H9 (cell line): ENCODE data around the gene PROSER3. TPM values are rescaled to one million over a fixed set of nuclear protein-coding genes. Genes with fewer than 3 reads are reported as not detected.
A peak's percentile ranks its signal among the peaks of the same experiment; 100 is the strongest.

Experiments used
- DNase-seq: peaks from one replicate; pipeline ENCODE4 v3.0.0-alpha.2; 2017
- H2AFZ ChIP-seq: one replicate; pipeline ENCODE4 v1.6.1; 2013; ENCODE audit warnings: mild to moderate bottlenecking, low read length, control low read depth, moderate library complexity
- H2AK5ac ChIP-seq: 2 replicates; pipeline ENCODE4 v1.6.1; 2013; ENCODE audit warnings: low read length, control low read depth, mixed read lengths; ENCODE audit not compliant: insufficient read length
- H2BK120ac ChIP-seq: one replicate; pipeline ENCODE4 v1.6.1; 2013; ENCODE audit warnings: low read depth, mild to moderate bottlenecking, low read length, control low read depth, inconsistent platforms; ENCODE audit not compliant: poor library complexity, severe bottlenecking
- H2BK12ac ChIP-seq: 2 replicates; pipeline ENCODE4 v1.6.1; 2013; ENCODE audit warnings: low read length, control low read depth, mixed read lengths, low read depth; ENCODE audit not compliant: insufficient read length
- H2BK15ac ChIP-seq: 2 replicates; pipeline ENCODE4 v1.6.1; 2013; ENCODE audit warnings: low read depth, low read length, control low read depth
- H2BK20ac ChIP-seq: one replicate; pipeline ENCODE4 v1.6.1; 2013; ENCODE audit warnings: low read depth, mild to moderate bottlenecking, low read length, control low read depth, inconsistent platforms; ENCODE audit not compliant: poor library complexity, severe bottlenecking
- H2BK5ac ChIP-seq: 2 replicates; pipeline ENCODE4 v1.6.1; 2013; ENCODE audit warnings: low read length, control low read depth, mixed read lengths; ENCODE audit not compliant: insufficient read length
- H3K14ac ChIP-seq: 2 replicates; pipeline ENCODE4 v1.6.1; 2013; ENCODE audit warnings: low read length, control low read depth; ENCODE audit not compliant: insufficient read depth
- H3K18ac ChIP-seq: 2 replicates; pipeline ENCODE4 v1.6.1; 2013; ENCODE audit warnings: low read depth, mild to moderate bottlenecking, mixed read lengths, low read length, control low read depth; ENCODE audit not compliant: insufficient read length
- H3K23ac ChIP-seq: 2 replicates; pipeline ENCODE4 v1.6.1; 2013; ENCODE audit warnings: low read length, control low read depth, mixed read lengths, low read depth; ENCODE audit not compliant: insufficient read length
- H3K23me2 ChIP-seq: 2 replicates; pipeline ENCODE4 v1.6.1; 2013; ENCODE audit warnings: low read depth, mild to moderate bottlenecking, mixed read lengths, low read length, control low read depth; ENCODE audit not compliant: insufficient read length, poor library complexity, severe bottlenecking
- H3K27ac ChIP-seq: 2 replicates; pipeline ENCODE4 v1.5.1; 2013; ENCODE audit warnings: low read length, control low read depth, mixed read lengths, low read depth; ENCODE audit not compliant: insufficient read length
- H3K27me3 ChIP-seq: 2 replicates; pipeline ENCODE4 v1.6.1; 2013; ENCODE audit warnings: low read length, control low read depth, inconsistent platforms; ENCODE audit not compliant: insufficient read depth
- H3K4ac ChIP-seq: 2 replicates; pipeline ENCODE4 v1.6.1; 2013; ENCODE audit warnings: low read depth, mild to moderate bottlenecking, control low read depth, inconsistent platforms, low read length, moderate library complexity
- H3K4me1 ChIP-seq: 2 replicates; pipeline ENCODE4 v1.6.1; 2013; ENCODE audit warnings: low read length, control low read depth, inconsistent platforms; ENCODE audit not compliant: insufficient read depth
- H3K4me2 ChIP-seq: 2 replicates; pipeline ENCODE4 v1.6.1; 2013; ENCODE audit warnings: low read length, control low read depth, mixed read lengths; ENCODE audit not compliant: insufficient read length, insufficient read depth
- H3K56ac ChIP-seq: 2 replicates; pipeline ENCODE4 v1.6.1; 2013; ENCODE audit warnings: low read depth, mild to moderate bottlenecking, mixed read lengths, low read length, control low read depth; ENCODE audit not compliant: insufficient read length
- H3K79me1 ChIP-seq: 2 replicates; pipeline ENCODE4 v1.6.1; 2013; ENCODE audit warnings: low read depth, mild to moderate bottlenecking, moderate library complexity, low read length, control low read depth, inconsistent platforms; ENCODE audit not compliant: insufficient read depth, poor library complexity, severe bottlenecking
- H3K79me2 ChIP-seq: 2 replicates; pipeline ENCODE4 v1.6.1; 2013; ENCODE audit warnings: low read length, control low read depth, inconsistent platforms; ENCODE audit not compliant: insufficient read depth
- H3K9ac ChIP-seq: 2 replicates; pipeline ENCODE4 v1.6.1; 2013; ENCODE audit warnings: low read length, control low read depth, mixed read lengths; ENCODE audit not compliant: insufficient read length; ENCODE audit errors: extremely low read depth
- H3K9me3 ChIP-seq: one replicate; pipeline ENCODE4 v1.6.1; 2013; ENCODE audit warnings: low read depth, low read length, inconsistent platforms; ENCODE audit not compliant: control insufficient read depth
- H3T11ph ChIP-seq: one replicate; pipeline ENCODE4 v1.6.1; 2013; ENCODE audit warnings: mild to moderate bottlenecking, low read length, control low read depth, inconsistent platforms
- H4K20me1 ChIP-seq: one replicate; pipeline ENCODE4 v1.6.1; 2013; ENCODE audit not compliant: control insufficient read depth, insufficient read length, insufficient read depth
- H4K5ac ChIP-seq: 2 replicates; pipeline ENCODE4 v1.6.1; 2013; ENCODE audit warnings: low read depth, mild to moderate bottlenecking, mixed read lengths, low read length, control low read depth; ENCODE audit not compliant: insufficient read length
- H4K8ac ChIP-seq: replicated peaks from 2 replicates; pipeline ENCODE4 v1.6.1; 2013; ENCODE audit warnings: low read length, control low read depth, mixed read lengths, low read depth; ENCODE audit not compliant: insufficient read length
- H4K91ac ChIP-seq: 2 replicates; pipeline ENCODE4 v1.6.1; 2013; ENCODE audit warnings: low read depth, mild to moderate bottlenecking, moderate library complexity, mixed read lengths, low read length, control low read depth; ENCODE audit not compliant: insufficient read length
- H3K27ac Mint-ChIP-seq, 3 experiments: 2 replicates in 2 of 3; 3 replicates in 1 of 3; pipeline ENCODE4 v1.8.0; 2020 to 2021; ENCODE audit warnings: mixed read lengths in 3 of 3, mild to moderate bottlenecking in 1 of 3, moderate library complexity in 1 of 3
- H3K27me3 Mint-ChIP-seq: 2 replicates; pipeline ENCODE4 v1.8.0; 2021; ENCODE audit warnings: low read depth, mild to moderate bottlenecking, moderate library complexity, mixed read lengths
- H3K36me3 Mint-ChIP-seq, 3 experiments: 2 replicates in 2 of 3; 3 replicates in 1 of 3; pipeline ENCODE4 v1.8.0; 2020 to 2021; ENCODE audit warnings: low read depth in 3 of 3, mixed read lengths in 3 of 3; ENCODE audit not compliant: insufficient read depth in 1 of 3
- H3K4me1 Mint-ChIP-seq, 2 experiments: 2 replicates each; pipeline ENCODE4 v1.8.0; 2020; ENCODE audit warnings: mixed read lengths in 2 of 2
- H3K4me3 Mint-ChIP-seq, 2 experiments: 2 replicates in 1 of 2; 3 replicates in 1 of 2; pipeline ENCODE4 v1.8.0; 2020 to 2021; ENCODE audit warnings: mild to moderate bottlenecking in 2 of 2, mixed read lengths in 2 of 2, moderate library complexity in 1 of 2
- H3K9me3 Mint-ChIP-seq, 2 experiments: 2 replicates in 1 of 2; 3 replicates in 1 of 2; pipeline ENCODE4 v1.8.0; 2020; ENCODE audit warnings: mild to moderate bottlenecking in 2 of 2, mixed read lengths in 2 of 2, moderate library complexity in 1 of 2
- CTCF ChIP-seq: fragments of 200-600 bp; sonication (generic); conservative IDR thresholded peaks from 3 replicates; pipeline ENCODE4 v1.8.0; 2021; ENCODE audit warnings: antibody characterized with exemption, mild to moderate bottlenecking
- WGBS: extraction: QIAGEN DNeasy Blood & Tissue Kit; methylation state at CpG from one replicate; pipeline ENCODE4 v1.1.7; 2013; ENCODE audit warnings: missing lambda C conversion rate, low lambda C conversion rate, mixed read lengths; ENCODE audit not compliant: insufficient read length; ENCODE audit errors: extremely low coverage; 5-methylcytosine and 5-hydroxymethylcytosine counted together
- total RNA-seq: library from RNA; stranded (reverse); gene quantifications from 2 replicates; pipeline ENCODE4 v1.2.1, GENCODE V29; 2021

Gene PROSER3
- total RNA-seq, 1 experiment from 2014 or later = 29.1 TPM

- Histone ChIP-seq H4K5ac (no peak overlapping the region), H2AFZ (no peak overlapping the region), H4K91ac (no peak overlapping the region), H3K27ac (no peak overlapping the region), H4K8ac (no peak overlapping the region), H3K14ac (no peak overlapping the region), H2BK120ac (no peak overlapping the region), H3K9ac (no peak overlapping the region), H2BK15ac (no peak overlapping the region), H2AK5ac (no peak overlapping the region), H2BK5ac (no peak overlapping the region), H3K9me3 (no peaks in the 10 kb centered on the region), H2BK12ac (no peak overlapping the region), H3K79me2 (no peaks in the 10 kb centered on the region), H3K4me1 (no peaks in the 10 kb centered on the region), H2BK20ac (no peak overlapping the region), H3K27me3 (no peaks in the 10 kb centered on the region), H3K18ac (no peak overlapping the region), H3K79me1 (no peaks in the 10 kb centered on the region), H3K23ac (no peak overlapping the region), H3T11ph (no peak overlapping the region), H3K4ac (no peak overlapping the region), H3K23me2 (no peaks in the 10 kb centered on the region), H4K20me1 (no peaks in the 10 kb centered on the region), H3K56ac (no peak overlapping the region), H3K4me2 (no peak overlapping the region)
- H3K27ac Mint-ChIP-seq = peak overlapping the region; percentile 20 to 46 (median 22); a peak in 3 of 7 replicates
- no peak for TF ChIP-seq CTCF
- H3K4me3 Mint-ChIP-seq = no peak overlapping the region
- H3K4me1 Mint-ChIP-seq = no peaks in the 10 kb centered on the region
- H3K36me3 Mint-ChIP-seq = peaks cover 52 to 79% (median 77%) of the 10 kb centered on the region in 3 experiments
- no peaks in the 10 kb centered on the region for H3K9me3 Mint-ChIP-seq
- no peaks in the 10 kb centered on the region for H3K27me3 Mint-ChIP-seq
- DNase-seq = no peak
- no CpG with 5 or more reads among the region's 9 CpGs for WGBS
These were observed 26.6 kb upstream of the PROSER3 start for GRCh38 chr19:35731353-35731752.
